ENCODE data around the gene KIAA1755. TPM values are rescaled to one million over a fixed set of nuclear protein-coding genes. Genes with fewer than 3 reads are reported as not detected.

The KIAA1755 gene
- total and polyA plus RNA-seq, 10 of the 15 experiments (the other 5 are each of a cell fraction or from before 2014, with no cell fraction given): not detected

GRCh38 chr20:38200646-38201045 lies 59.9 kb downstream of the KIAA1755 start:
- H3K27ac ChIP-seq (ENCODE audit: control insufficient read depth, insufficient read depth): no peak overlapping the region
- no peaks in the 10 kb centered on the region; the same call in 1 of the 2 replicates for H3K4me1 ChIP-seq (ENCODE audit: control insufficient read depth, insufficient read depth, low read length)
- H3K27me3 ChIP-seq (replicated peaks in 1 of 2; ENCODE audit: control insufficient read depth in 2 of 2, insufficient read depth in 2 of 2, low read length in 1 of 2): no peaks in the 10 kb centered on the region; a peak in 1 of 4 replicates
- H3K9me3 ChIP-seq (replicated peaks; ENCODE audit: control insufficient read depth, insufficient read depth, low read length): no peaks in the 10 kb centered on the region
- ChIA-PET POLR2A (interaction anchor here (0.6 kb wide), 1 partner anchor 250 kb away, joined by 4 read pairs; no protein-coding TSS in a partner anchor), RAD21 (ENCODE audit: unreplicated experiment) (no interaction called here), CTCF (no interaction called here), SMC1A (ENCODE audit: uncharacterized antibody, unreplicated experiment) (no interaction called here)
- no peaks in the 10 kb centered on the region for H3K36me3 ChIP-seq (ENCODE audit: control insufficient read depth in 2 of 2, insufficient read depth in 2 of 2, low read length in 1 of 2)
- H4K20me1 ChIP-seq (ENCODE audit: control insufficient read depth, insufficient read depth): no peaks in the 10 kb centered on the region
- intact Hi-C loops (cut with micrococcal nuclease; ENCODE audit: unreplicated experiment) (no loop called here), in situ Hi-C loops (cut with MboI) (no loop called here)
- H3K4me3 ChIP-seq: no peak overlapping the region
- no peak overlapping the region for H3K9ac ChIP-seq (ENCODE audit: control insufficient read depth, insufficient read depth, low read length)
- no peak for DNase-seq (ENCODE audit: low read depth, low spot score)
- FAIRE-seq: no peak
- H2AFZ ChIP-seq (ENCODE audit: control insufficient read depth, low read depth, low read length): no peak overlapping the region
- ATAC-seq: no peak
- BruUV-seq (replicated peaks): no TSS peak
- no peaks in the 10 kb centered on the region for H3K79me2 ChIP-seq (ENCODE audit: control insufficient read depth, insufficient read depth, low read length)
- no peak for TF ChIP-seq TAF1 (IDR thresholded peaks at IDR 0.05; ENCODE audit: borderline replicate concordance, low read depth, low read length)
- no peak for TF ChIP-seq ZNF207 (IDR thresholded peaks at IDR 0.05; ENCODE audit: borderline replicate concordance)
- TF ChIP-seq GABPA (IDR thresholded peaks at IDR 0.05; ENCODE audit: low read depth): no peak
- TF ChIP-seq RELA (IDR thresholded peaks at IDR 0.05; ENCODE audit: borderline replicate concordance, partially characterized antibody): no peak
- TF ChIP-seq SRF (IDR thresholded peaks at IDR 0.05; ENCODE audit: low read depth in 2 of 2, low read length in 2 of 2): no peak
- TF ChIP-seq MTA2 (IDR thresholded peaks at IDR 0.05; ENCODE audit: low read depth): no peak
- no peak for TF ChIP-seq EED (IDR thresholded peaks at IDR 0.05; ENCODE audit: low read depth)
- 8% methylated on average over 3 of the region's 3 CpGs for WGBS (ENCODE audit: insufficient coverage, insufficient replicate concordance, low lambda C conversion rate, missing lambda C conversion rate)
- H3K4me2 ChIP-seq (ENCODE audit: control insufficient read depth, insufficient read depth): no peak overlapping the region

All from GM12878 (cell line).